ENCODE measurements around the gene PTGER2.

GRCh38 chr14:52267501-52268278 lies 46.4 kb upstream of the PTGER2 start, which contains the start of gene PTGDR:
- TF ChIP-seq CTCF (conservative IDR thresholded peaks at IDR 0.05 in 1 of 2, IDR thresholded peaks at IDR 0.05 in 1 of 2; ENCODE audit: low read depth in 1 of 2, low read length in 2 of 2): no peak
- TF ChIP-seq EZH2 (IDR thresholded peaks at IDR 0.05; ENCODE audit: low read length, missing control alignments): no peak
